ENCODE measurements around the gene STK39.

The STK39 gene

GRCh38 chr2:168030862-168031624 is 216.4 kb downstream of the STK39 start:
- Histone ChIP-seq H3K4me3 (replicated peaks; ENCODE audit: insufficient read depth, low read length) (no peak overlapping the region), H3K27me3 (ENCODE audit: insufficient read depth, poor library complexity, severe bottlenecking) (no peaks in the 10 kb centered on the region), H3K27ac (replicated peaks) (no peak overlapping the region)
- TF ChIP-seq REST (IDR thresholded peaks at IDR 0.05; ENCODE audit: insufficient replicate concordance, low read depth) (no peak), POLR2AphosphoS5 (IDR thresholded peaks at IDR 0.05; ENCODE audit: low read depth) (no peak), SPI1 (IDR thresholded peaks at IDR 0.05; ENCODE audit: borderline replicate concordance, low read depth) (no peak), GABPA (IDR thresholded peaks at IDR 0.05; ENCODE audit: low read depth) (no peak), CTCF (IDR thresholded peaks at IDR 0.05; ENCODE audit: insufficient read depth, low read length) (no peak)
- DNase-seq (ENCODE audit: low read depth in 1 of 2, low spot score in 1 of 2): no peak

GRCh38 chr2:168029071-168029470 is 218.3 kb downstream of the STK39 start:
- TF ChIP-seq CTCF (IDR thresholded peaks at IDR 0.05; ENCODE audit: insufficient read depth, low read length): no peak
- TF ChIP-seq POLR2AphosphoS5 (IDR thresholded peaks at IDR 0.05; ENCODE audit: low read depth): no peak
- no peak for TF ChIP-seq GABPA (IDR thresholded peaks at IDR 0.05; ENCODE audit: low read depth)
- no peak for TF ChIP-seq SPI1 (IDR thresholded peaks at IDR 0.05; ENCODE audit: borderline replicate concordance, low read depth)
- TF ChIP-seq REST (IDR thresholded peaks at IDR 0.05; ENCODE audit: insufficient replicate concordance, low read depth): no peak
- no peak for DNase-seq (ENCODE audit: low read depth in 1 of 2, low spot score in 1 of 2)
- H3K27me3 ChIP-seq (ENCODE audit: insufficient read depth, poor library complexity, severe bottlenecking): no peaks in the 10 kb centered on the region
- H3K4me3 ChIP-seq (replicated peaks; ENCODE audit: insufficient read depth, low read length): no peak overlapping the region
- no peak overlapping the region for H3K27ac ChIP-seq (replicated peaks)

- Histone ChIP-seq H3K27me3 (ENCODE audit: insufficient read depth, poor library complexity, severe bottlenecking) (no peaks in the 10 kb centered on the region), H3K27ac (replicated peaks) (no peak overlapping the region), H3K4me3 (replicated peaks; ENCODE audit: insufficient read depth, low read length) (no peak overlapping the region)
- no peak for DNase-seq (ENCODE audit: low read depth in 1 of 2, low spot score in 1 of 2)
- TF ChIP-seq REST (IDR thresholded peaks at IDR 0.05; ENCODE audit: insufficient replicate concordance, low read depth) (no peak), POLR2AphosphoS5 (IDR thresholded peaks at IDR 0.05; ENCODE audit: low read depth) (no peak), CTCF (IDR thresholded peaks at IDR 0.05; ENCODE audit: insufficient read depth, low read length) (no peak), GABPA (IDR thresholded peaks at IDR 0.05; ENCODE audit: low read depth) (no peak), SPI1 (IDR thresholded peaks at IDR 0.05; ENCODE audit: borderline replicate concordance, low read depth) (no peak)
These were observed 219.0 kb downstream of the STK39 start for GRCh38 chr2:168028362-168028761.

All from HL-60 (cell line).